ENCODE data around the gene KNSTRN.

The KNSTRN gene, protein sequence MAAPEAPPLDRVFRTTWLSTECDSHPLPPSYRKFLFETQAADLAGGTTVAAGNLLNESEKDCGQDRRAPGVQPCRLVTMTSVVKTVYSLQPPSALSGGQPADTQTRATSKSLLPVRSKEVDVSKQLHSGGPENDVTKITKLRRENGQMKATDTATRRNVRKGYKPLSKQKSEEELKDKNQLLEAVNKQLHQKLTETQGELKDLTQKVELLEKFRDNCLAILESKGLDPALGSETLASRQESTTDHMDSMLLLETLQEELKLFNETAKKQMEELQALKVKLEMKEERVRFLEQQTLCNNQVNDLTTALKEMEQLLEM

DNA sequence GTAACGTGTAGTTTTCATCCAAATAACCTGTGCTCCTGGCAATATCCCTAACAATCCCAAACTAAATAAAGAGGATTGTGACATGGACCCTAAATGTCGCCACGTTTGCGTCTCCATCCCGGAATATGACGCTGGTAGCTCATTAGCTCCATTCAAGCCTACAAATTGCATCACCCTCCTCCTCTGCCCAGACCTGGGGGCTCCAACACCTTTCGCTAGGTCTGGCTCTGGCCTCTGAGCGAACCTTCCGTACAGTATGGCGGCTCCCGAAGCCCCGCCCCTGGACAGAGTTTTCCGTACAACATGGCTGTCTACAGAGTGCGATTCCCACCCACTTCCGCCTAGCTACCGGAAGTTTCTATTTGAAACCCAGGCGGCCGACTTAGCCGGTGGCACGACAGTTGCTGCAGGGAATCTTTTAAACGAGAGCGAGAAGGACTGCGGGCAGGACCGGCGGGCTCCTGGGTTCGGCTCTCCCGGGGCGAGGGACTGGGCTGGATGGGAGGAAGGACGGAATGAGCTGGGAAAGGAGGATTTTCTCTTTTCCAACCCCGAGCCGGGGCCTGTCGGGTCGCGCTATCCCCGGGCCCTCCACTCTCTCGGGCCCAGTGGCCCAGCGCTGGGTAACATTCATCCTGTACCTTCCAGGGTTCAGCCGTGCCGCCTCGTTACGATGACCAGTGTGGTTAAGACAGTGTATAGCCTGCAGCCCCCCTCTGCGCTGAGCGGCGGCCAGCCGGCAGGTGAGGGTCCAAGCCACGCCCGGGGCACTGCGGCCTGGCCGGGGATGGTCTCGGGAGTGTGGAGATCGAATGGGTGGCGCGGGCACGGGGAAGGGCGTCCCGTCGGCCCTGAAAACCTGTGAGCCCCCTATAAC is at the start of gene KNSTRN:
Gene KNSTRN, plus strand, starts transcription at position 142 of the 877 bp plus-strand sequence. Its CDS starts 115 bp downstream, at position 257.
- peak; percentile 93 for TF ChIP-seq TAF1 (IDR thresholded peaks at IDR 0.05; ENCODE audit: low read depth)
- TF ChIP-seq, protein P1, sequence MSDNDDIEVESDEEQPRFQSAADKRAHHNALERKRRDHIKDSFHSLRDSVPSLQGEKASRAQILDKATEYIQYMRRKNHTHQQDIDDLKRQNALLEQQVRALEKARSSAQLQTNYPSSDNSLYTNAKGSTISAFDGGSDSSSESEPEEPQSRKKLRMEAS (IDR thresholded peaks at IDR 0.05), result peak; percentile 49; the same call in 1 of the 2 replicates
- no peak for TF ChIP-seq RAD21 (IDR thresholded peaks at IDR 0.05; ENCODE audit: low read depth)
- peak; percentile 100 for TF ChIP-seq YY1 (IDR thresholded peaks at IDR 0.05; ENCODE audit: low read depth)
- TF ChIP-seq, protein P2, sequence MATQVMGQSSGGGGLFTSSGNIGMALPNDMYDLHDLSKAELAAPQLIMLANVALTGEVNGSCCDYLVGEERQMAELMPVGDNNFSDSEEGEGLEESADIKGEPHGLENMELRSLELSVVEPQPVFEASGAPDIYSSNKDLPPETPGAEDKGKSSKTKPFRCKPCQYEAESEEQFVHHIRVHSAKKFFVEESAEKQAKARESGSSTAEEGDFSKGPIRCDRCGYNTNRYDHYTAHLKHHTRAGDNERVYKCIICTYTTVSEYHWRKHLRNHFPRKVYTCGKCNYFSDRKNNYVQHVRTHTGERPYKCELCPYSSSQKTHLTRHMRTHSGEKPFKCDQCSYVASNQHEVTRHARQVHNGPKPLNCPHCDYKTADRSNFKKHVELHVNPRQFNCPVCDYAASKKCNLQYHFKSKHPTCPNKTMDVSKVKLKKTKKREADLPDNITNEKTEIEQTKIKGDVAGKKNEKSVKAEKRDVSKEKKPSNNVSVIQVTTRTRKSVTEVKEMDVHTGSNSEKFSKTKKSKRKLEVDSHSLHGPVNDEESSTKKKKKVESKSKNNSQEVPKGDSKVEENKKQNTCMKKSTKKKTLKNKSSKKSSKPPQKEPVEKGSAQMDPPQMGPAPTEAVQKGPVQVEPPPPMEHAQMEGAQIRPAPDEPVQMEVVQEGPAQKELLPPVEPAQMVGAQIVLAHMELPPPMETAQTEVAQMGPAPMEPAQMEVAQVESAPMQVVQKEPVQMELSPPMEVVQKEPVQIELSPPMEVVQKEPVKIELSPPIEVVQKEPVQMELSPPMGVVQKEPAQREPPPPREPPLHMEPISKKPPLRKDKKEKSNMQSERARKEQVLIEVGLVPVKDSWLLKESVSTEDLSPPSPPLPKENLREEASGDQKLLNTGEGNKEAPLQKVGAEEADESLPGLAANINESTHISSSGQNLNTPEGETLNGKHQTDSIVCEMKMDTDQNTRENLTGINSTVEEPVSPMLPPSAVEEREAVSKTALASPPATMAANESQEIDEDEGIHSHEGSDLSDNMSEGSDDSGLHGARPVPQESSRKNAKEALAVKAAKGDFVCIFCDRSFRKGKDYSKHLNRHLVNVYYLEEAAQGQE (IDR thresholded peaks at IDR 0.05; ENCODE audit: low read depth), result no peak
- 0 out of 2 replicates have a peak, but pooled peaks have one; percentile 34 for TF ChIP-seq TEAD4 (IDR thresholded peaks at IDR 0.05)
- peak; percentile 95 for TF ChIP-seq EGR1 (IDR thresholded peaks at IDR 0.05)
- TF ChIP-seq FOXM1 (IDR thresholded peaks at IDR 0.05; ENCODE audit: borderline replicate concordance, low read depth), result peak; percentile 100
- TF ChIP-seq TCF12 (IDR thresholded peaks at IDR 0.05; ENCODE audit: low read depth), result peak; percentile 60; the same call in 1 of the 2 replicates
- 0 out of 2 replicates have a peak, but pooled peaks have one; percentile 21 for TF ChIP-seq CREB1 (IDR thresholded peaks at IDR 0.05; ENCODE audit: low read depth)
- TF ChIP-seq, protein P3, sequence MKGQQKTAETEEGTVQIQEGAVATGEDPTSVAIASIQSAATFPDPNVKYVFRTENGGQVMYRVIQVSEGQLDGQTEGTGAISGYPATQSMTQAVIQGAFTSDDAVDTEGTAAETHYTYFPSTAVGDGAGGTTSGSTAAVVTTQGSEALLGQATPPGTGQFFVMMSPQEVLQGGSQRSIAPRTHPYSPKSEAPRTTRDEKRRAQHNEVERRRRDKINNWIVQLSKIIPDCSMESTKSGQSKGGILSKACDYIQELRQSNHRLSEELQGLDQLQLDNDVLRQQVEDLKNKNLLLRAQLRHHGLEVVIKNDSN (IDR thresholded peaks at IDR 0.05), result peak; percentile 47
- TF ChIP-seq ZBTB7A (IDR thresholded peaks at IDR 0.05; ENCODE audit: low read depth), result 0 out of 2 replicates have a peak, but pooled peaks have one; percentile 31
- TF ChIP-seq EP300 (IDR thresholded peaks at IDR 0.05; ENCODE audit: borderline replicate concordance), result no peak
- TF ChIP-seq CEBPB (IDR thresholded peaks at IDR 0.05), result no peak
- 0 out of 2 replicates have a peak, but pooled peaks have one; percentile 32 for TF ChIP-seq NFIC (IDR thresholded peaks at IDR 0.05)

DNA sequence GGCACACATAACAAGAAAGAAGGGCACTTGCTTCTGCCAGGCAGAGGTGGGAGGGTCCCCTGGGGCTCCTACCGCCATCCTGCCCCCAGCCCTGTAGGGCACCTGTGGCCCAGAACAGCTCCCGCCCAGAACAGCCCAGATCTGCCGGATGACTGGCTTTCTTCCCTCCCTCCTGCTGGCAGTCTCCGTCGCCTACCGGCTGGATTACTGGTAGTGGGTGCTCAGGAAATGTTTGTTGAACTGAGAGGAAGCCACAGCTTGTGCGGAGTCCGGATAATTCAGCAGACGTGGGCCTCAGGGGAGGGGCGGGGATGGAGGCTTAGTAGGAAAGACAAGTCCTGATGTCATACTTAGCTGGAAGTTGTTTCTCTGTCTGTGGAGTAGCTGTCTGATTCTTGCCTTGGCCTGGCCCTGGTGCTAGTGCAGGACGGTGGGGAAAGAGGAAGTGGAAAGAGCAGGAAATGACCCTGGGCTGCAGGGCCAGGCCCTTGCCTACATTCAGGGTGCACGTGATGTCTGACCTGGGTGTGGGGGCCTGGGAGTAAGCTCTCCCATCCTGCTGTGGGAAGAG is 48.5 kb upstream of the KNSTRN start:
- TF ChIP-seq YY1 (IDR thresholded peaks at IDR 0.05; ENCODE audit: low read depth) (no peak), TCF12 (IDR thresholded peaks at IDR 0.05; ENCODE audit: low read depth) (no peak), ZBTB7A (IDR thresholded peaks at IDR 0.05; ENCODE audit: low read depth) (no peak), TEAD4 (IDR thresholded peaks at IDR 0.05) (no peak), CREB1 (IDR thresholded peaks at IDR 0.05; ENCODE audit: low read depth) (no peak), EP300 (IDR thresholded peaks at IDR 0.05; ENCODE audit: borderline replicate concordance) (no peak), TAF1 (IDR thresholded peaks at IDR 0.05; ENCODE audit: low read depth) (no peak), CEBPB (IDR thresholded peaks at IDR 0.05) (no peak)

DNA sequence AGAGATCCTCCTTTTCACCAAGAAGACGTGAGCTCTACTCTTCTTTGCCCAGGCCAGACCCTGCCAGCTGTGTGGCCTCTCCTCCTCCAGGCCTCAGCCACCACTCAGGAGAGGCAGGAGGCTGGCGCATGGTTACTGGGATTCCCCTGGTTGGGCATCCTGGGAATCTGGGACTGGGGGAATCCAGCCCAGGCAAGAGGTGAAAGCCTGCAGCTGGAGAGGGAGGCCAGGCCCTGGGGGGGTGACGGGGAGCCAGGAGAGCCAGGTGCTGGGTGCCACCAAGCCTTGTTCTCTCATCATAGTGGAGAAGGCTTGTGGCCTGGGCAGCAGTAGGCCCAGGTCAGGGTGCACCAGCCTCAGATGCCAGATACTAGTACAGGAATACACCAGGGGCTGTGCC is 48.0 kb upstream of the KNSTRN start:
- TF ChIP-seq EP300 (IDR thresholded peaks at IDR 0.05; ENCODE audit: borderline replicate concordance) (no peak), ZBTB7A (IDR thresholded peaks at IDR 0.05; ENCODE audit: low read depth) (no peak), YY1 (IDR thresholded peaks at IDR 0.05; ENCODE audit: low read depth) (no peak), TAF1 (IDR thresholded peaks at IDR 0.05; ENCODE audit: low read depth) (no peak), EGR1 (IDR thresholded peaks at IDR 0.05) (no peak), RAD21 (IDR thresholded peaks at IDR 0.05; ENCODE audit: low read depth) (no peak), FOXM1 (IDR thresholded peaks at IDR 0.05; ENCODE audit: borderline replicate concordance, low read depth) (no peak), TEAD4 (IDR thresholded peaks at IDR 0.05) (no peak), TCF12 (IDR thresholded peaks at IDR 0.05; ENCODE audit: low read depth) (no peak), CEBPB (IDR thresholded peaks at IDR 0.05) (no peak), NFIC (IDR thresholded peaks at IDR 0.05) (no peak), CREB1 (IDR thresholded peaks at IDR 0.05; ENCODE audit: low read depth) (no peak)
- TF ChIP-seq, protein P3 (IDR thresholded peaks at IDR 0.05), result no peak
- TF ChIP-seq, protein P2 (IDR thresholded peaks at IDR 0.05; ENCODE audit: low read depth), result no peak
- TF ChIP-seq, protein P1 (IDR thresholded peaks at IDR 0.05), result no peak

DNA sequence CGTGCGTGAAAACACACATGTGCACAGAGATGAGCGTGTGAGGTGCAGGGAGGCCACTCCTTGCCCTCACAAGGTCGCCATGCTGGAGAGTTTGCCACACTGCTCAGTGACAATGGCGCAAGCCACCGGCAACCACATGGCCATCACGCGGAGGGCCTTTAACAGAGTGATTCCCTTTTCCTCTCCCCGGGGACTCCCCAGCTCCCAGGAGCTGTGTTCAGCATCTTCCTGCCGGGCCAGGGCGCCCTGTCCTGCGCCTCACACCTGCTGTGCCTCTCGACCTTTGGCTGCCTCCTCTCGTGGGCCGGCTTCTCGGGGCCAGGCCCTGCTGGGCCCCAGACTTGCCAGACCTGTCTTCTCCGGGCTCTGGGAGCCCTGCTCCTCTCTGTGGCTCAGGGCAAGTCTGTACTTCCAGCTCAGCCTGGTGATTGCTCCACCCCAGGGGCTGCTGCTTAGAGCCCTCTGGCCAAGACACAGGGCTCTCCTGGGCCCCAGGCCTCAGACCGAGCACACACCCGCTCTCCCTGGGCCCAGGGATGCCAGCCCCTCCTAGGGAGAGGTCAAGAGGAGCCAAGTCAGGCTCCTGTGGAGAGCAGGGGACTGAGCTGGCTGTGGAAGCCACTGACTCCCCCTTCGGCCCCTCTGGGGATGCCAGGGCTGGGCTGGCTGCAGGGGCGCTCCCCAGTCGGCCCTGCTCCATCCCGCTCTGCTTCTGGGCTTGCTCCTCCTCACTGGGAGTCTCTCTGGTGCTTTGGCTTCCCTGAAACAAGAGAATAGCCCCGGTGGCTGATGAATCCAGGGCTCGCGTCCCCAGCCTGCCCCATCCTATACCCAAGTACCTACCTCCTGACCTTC is 47.4 kb upstream of the KNSTRN start:
- peak; percentile 42; the same call in 1 of the 2 replicates for TF ChIP-seq NFIC (IDR thresholded peaks at IDR 0.05)
- TF ChIP-seq, protein P1 (IDR thresholded peaks at IDR 0.05), result peak; percentile 45; the same call in 1 of the 2 replicates
- TF ChIP-seq CEBPB (IDR thresholded peaks at IDR 0.05), result no peak
- no peak for TF ChIP-seq YY1 (IDR thresholded peaks at IDR 0.05; ENCODE audit: low read depth)
- TF ChIP-seq TEAD4 (IDR thresholded peaks at IDR 0.05), result no peak
